GM23248 (cell line): ENCODE measurements around the gene PHF23.

Experiments
- EZH2 ChIP-seq: fragments of 200-600 bp; sonication (generic); IDR thresholded peaks from 2 replicates; pipeline ENCODE4 v1.6.1; 2018; ENCODE audit warnings: antibody characterized with exemption, mild to moderate bottlenecking; ENCODE audit not compliant: insufficient read depth, poor library complexity, severe bottlenecking
- EZH2phosphoT487 ChIP-seq: fragments of 200-600 bp; sonication (generic); IDR thresholded peaks from 2 replicates; pipeline ENCODE4 v1.6.1; 2018; ENCODE audit warnings: antibody characterized with exemption, moderate library complexity, mild to moderate bottlenecking, low read depth; ENCODE audit not compliant: insufficient read depth

DNA sequence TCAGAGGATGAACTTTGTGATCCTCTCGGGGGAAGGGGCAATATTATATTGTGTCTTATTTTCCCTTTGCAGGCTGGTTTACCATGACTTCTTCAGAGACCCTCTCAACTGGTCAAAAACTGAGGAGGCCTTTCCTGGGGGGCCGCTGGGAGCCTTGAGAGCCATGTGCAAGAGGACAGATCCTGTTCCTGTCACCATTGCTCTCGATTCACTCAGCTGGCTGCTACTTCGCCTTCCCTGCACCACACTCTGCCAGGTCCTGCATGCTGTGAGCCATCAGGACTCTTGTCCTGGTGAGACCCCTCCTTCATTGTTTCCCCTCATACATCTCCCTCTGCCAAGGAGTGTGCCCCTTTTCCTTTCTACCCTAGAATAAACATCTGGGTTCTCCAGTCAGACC, 15.3 kb upstream of the PHF23 start:
- TF ChIP-seq EZH2 = no peak
- TF ChIP-seq EZH2phosphoT487 = no peak
